Measurements from ENCODE around the gene PLA2G4D. TPM values are rescaled to one million over a fixed set of nuclear protein-coding genes. Genes with fewer than 3 reads are reported as not detected.

The PLA2G4D gene
- total and polyA plus RNA-seq, 4 donors: 0.12 to 0.31 (median 0.15) TPM; not detected in 1

- H3K36me3 ChIP-seq (ENCODE audit: control insufficient read depth in 4 of 4, insufficient read depth in 4 of 4, low read length in 4 of 4): no peaks in the 10 kb centered on the region
- WGBS, 2 donors: 71 to 72% methylated on average over 5 of the region's 5 CpGs
- no peak for DNase-seq
- no peak for ATAC-seq (ENCODE audit: insufficient read depth, low FRiP score)
- TF ChIP-seq, protein P1, sequence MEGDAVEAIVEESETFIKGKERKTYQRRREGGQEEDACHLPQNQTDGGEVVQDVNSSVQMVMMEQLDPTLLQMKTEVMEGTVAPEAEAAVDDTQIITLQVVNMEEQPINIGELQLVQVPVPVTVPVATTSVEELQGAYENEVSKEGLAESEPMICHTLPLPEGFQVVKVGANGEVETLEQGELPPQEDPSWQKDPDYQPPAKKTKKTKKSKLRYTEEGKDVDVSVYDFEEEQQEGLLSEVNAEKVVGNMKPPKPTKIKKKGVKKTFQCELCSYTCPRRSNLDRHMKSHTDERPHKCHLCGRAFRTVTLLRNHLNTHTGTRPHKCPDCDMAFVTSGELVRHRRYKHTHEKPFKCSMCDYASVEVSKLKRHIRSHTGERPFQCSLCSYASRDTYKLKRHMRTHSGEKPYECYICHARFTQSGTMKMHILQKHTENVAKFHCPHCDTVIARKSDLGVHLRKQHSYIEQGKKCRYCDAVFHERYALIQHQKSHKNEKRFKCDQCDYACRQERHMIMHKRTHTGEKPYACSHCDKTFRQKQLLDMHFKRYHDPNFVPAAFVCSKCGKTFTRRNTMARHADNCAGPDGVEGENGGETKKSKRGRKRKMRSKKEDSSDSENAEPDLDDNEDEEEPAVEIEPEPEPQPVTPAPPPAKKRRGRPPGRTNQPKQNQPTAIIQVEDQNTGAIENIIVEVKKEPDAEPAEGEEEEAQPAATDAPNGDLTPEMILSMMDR (IDR thresholded peaks at IDR 0.05; ENCODE audit: control extremely low read depth, extremely low read depth): no peak
- no peaks in the 10 kb centered on the region for H3K9me3 ChIP-seq (ENCODE audit: control insufficient read depth in 4 of 4, insufficient read depth in 3 of 4, low read length in 3 of 4)
- peaks cover 0 to 4% (median 0%) of the 10 kb centered on the region in 5 donors for H3K4me1 ChIP-seq (ENCODE audit: control insufficient read depth in 5 of 5, insufficient read depth in 5 of 5, low read length in 5 of 5)
- H3K27me3 ChIP-seq (ENCODE audit: control insufficient read depth in 3 of 3, insufficient read depth in 3 of 3, low read length in 2 of 3): no peaks in the 10 kb centered on the region
- H3K27ac ChIP-seq (ENCODE audit: low read depth in 1 of 2, low read length in 1 of 2): peak overlapping the region in 1 of 2 donors; percentile 15
- no peak overlapping the region for H3K4me3 ChIP-seq
- H3K9ac ChIP-seq (ENCODE audit: insufficient read depth in 1 of 2, low read length in 2 of 2): no peak overlapping the region
These were observed 25.0 kb upstream of the PLA2G4D start for GRCh38 chr15:42119446-42119760.

GRCh38 chr15:42118650-42119445 lies 24.5 kb upstream of the PLA2G4D start:
- no peaks in the 10 kb centered on the region for H3K36me3 ChIP-seq (ENCODE audit: control insufficient read depth in 4 of 4, insufficient read depth in 4 of 4, low read length in 4 of 4)
- H3K27me3 ChIP-seq (ENCODE audit: control insufficient read depth in 3 of 3, insufficient read depth in 3 of 3, low read length in 2 of 3): no peaks in the 10 kb centered on the region
- H3K9me3 ChIP-seq (ENCODE audit: control insufficient read depth in 4 of 4, insufficient read depth in 3 of 4, low read length in 3 of 4): no peaks in the 10 kb centered on the region
- H3K4me1 ChIP-seq (ENCODE audit: control insufficient read depth in 5 of 5, insufficient read depth in 5 of 5, low read length in 5 of 5): peaks cover 0 to 4% (median 0%) of the 10 kb centered on the region in 5 donors
- DNase-seq (peak in 2 of 3 donors; percentile 37 to 62), ATAC-seq (ENCODE audit: insufficient read depth, low FRiP score) (no peak)
- TF ChIP-seq, protein P1 (IDR thresholded peaks at IDR 0.05; ENCODE audit: control extremely low read depth, extremely low read depth): no peak
- no peak overlapping the region for H3K9ac ChIP-seq (ENCODE audit: insufficient read depth in 1 of 2, low read length in 2 of 2)
- WGBS, 2 donors: 32 to 38% methylated on average over 10 of the region's 10 CpGs
- no peak overlapping the region for H3K4me3 ChIP-seq
- peak overlapping the region in 1 of 2 donors; percentile 15 for H3K27ac ChIP-seq (ENCODE audit: low read depth in 1 of 2, low read length in 1 of 2)

DNA sequence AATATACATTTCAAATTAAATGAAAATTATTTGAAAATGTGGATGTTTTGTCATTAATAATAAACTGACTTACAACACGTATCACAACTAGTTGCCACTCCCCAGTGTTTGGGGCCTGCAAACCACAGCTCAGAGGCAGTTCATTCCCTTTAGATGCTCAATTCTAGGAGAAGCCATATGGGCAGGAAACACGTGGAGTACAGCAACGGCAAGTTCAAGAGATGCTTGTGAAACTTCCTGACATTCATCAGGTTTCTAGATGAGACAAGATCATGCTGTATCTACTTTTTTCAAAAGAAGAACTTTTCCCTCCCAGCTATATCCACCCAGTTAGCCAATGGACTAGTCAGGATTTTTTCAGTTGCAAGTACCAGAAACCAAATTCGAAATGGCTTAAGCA lies 17.6 kb upstream of the PLA2G4D start:
- no peaks in the 10 kb centered on the region for H3K9me3 ChIP-seq (ENCODE audit: control insufficient read depth in 4 of 4, insufficient read depth in 3 of 4, low read length in 3 of 4)
- H3K27me3 ChIP-seq (ENCODE audit: control insufficient read depth in 3 of 3, insufficient read depth in 3 of 3, low read length in 2 of 3): no peaks in the 10 kb centered on the region
- H3K27ac ChIP-seq (ENCODE audit: low read depth in 1 of 2, low read length in 1 of 2): no peak overlapping the region
- peaks cover 0 to 3% (median 0%) of the 10 kb centered on the region in 5 donors for H3K4me1 ChIP-seq (ENCODE audit: control insufficient read depth in 5 of 5, insufficient read depth in 5 of 5, low read length in 5 of 5)
- H3K9ac ChIP-seq (ENCODE audit: insufficient read depth in 1 of 2, low read length in 2 of 2): no peak overlapping the region
- TF ChIP-seq, protein P1 (IDR thresholded peaks at IDR 0.05; ENCODE audit: control extremely low read depth, extremely low read depth): no peak
- no peaks in the 10 kb centered on the region for H3K36me3 ChIP-seq (ENCODE audit: control insufficient read depth in 4 of 4, insufficient read depth in 4 of 4, low read length in 4 of 4)
- ATAC-seq (ENCODE audit: insufficient read depth, low FRiP score) (no peak), DNase-seq (no peak)
- no peak overlapping the region for H3K4me3 ChIP-seq
- whole genome bisulfite sequencing, 2 donors: 20 to 50% methylated on average over 4 of the region's 4 CpGs

Measured in lung (tissue), 12 donors.